ENCODE results near the gene SLC7A14.

GRCh38 chr3:170465955-170466354, 119.9 kb downstream of the SLC7A14 start:
- TF ChIP-seq CTCF (IDR thresholded peaks at IDR 0.05), result no peak
- no peak for TF ChIP-seq EZH2 (IDR thresholded peaks at IDR 0.05)

Measured in neural progenitor cell (in vitro differentiated cells).